AG20443 (cell line): ENCODE data around the gene THAP9.
A peak's percentile ranks its signal among the peaks of the same experiment; 100 is the strongest.
"Not testable (repeated sequence)": the region's sequence is repeated elsewhere in the genome, so short reads cannot be mapped to it uniquely, and the experiment has no call there.

Experiments
- DNase-seq: peaks from one replicate; pipeline ENCODE4 v3.0.0; 2012; ENCODE audit warnings: low spot score, mixed read lengths

Gene THAP9, protein sequence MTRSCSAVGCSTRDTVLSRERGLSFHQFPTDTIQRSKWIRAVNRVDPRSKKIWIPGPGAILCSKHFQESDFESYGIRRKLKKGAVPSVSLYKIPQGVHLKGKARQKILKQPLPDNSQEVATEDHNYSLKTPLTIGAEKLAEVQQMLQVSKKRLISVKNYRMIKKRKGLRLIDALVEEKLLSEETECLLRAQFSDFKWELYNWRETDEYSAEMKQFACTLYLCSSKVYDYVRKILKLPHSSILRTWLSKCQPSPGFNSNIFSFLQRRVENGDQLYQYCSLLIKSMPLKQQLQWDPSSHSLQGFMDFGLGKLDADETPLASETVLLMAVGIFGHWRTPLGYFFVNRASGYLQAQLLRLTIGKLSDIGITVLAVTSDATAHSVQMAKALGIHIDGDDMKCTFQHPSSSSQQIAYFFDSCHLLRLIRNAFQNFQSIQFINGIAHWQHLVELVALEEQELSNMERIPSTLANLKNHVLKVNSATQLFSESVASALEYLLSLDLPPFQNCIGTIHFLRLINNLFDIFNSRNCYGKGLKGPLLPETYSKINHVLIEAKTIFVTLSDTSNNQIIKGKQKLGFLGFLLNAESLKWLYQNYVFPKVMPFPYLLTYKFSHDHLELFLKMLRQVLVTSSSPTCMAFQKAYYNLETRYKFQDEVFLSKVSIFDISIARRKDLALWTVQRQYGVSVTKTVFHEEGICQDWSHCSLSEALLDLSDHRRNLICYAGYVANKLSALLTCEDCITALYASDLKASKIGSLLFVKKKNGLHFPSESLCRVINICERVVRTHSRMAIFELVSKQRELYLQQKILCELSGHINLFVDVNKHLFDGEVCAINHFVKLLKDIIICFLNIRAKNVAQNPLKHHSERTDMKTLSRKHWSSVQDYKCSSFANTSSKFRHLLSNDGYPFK

DNA sequence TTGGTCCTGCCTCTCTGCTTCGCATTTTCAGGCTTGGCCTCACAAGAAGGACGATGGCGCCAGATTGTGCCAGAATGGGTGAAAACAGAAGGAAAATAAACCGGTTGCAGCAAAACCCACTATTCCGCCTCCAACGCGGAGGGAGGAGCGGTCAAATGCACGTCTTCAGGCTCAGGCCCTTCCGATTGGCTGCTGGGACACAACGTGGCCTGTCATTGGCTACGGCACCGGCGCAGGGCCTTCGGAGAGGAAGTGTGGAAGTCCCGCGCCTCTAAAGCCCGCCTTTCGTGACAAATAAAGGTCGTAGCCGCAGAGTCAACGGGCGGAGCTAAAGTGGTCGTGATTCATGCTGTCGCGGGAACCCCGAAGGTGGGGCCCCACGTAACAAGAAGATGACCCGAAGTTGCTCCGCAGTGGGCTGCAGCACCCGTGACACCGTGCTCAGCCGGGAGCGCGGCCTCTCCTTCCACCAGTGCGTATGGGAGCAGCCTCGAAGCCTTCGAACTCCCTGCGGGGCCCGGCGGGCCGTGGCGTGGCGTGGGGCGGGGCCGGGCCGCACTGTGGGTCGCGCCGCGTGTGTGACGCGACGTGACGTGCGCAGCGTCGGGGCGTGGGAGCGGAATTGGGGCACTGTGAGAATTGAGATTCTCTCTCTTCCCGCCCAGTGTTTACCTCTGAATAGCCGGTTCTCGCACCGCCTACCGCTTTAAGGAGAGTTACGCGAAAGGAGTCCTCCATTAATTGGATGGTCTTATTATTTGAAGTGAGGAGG, at the start of gene THAP9:
Gene THAP9 (plus strand): TSS at position 325 of the 772 bp plus-strand sequence. CDS start 68 bp downstream, at position 393.
- peak; percentile 95 for DNase-seq

DNA sequence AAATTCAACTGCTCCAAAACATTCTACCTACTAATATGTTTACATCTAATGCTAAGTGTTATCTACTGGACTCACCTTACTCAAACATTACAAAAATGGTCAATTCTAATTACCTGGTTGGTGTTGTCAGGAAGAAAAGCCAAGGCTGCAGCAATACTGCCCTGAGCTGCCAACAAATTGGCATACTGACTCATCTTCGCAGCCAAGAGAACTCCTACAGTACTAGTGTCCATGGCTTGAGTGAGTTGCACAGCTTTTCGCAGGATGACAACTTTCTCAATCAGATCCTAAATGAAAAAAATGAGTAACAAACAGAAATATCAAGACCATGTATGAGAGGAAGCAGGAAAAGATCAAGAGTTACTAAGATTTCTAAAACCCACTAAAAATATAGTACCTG, 49.2 kb upstream of the THAP9 start:
- DNase-seq, result no peak

DNA sequence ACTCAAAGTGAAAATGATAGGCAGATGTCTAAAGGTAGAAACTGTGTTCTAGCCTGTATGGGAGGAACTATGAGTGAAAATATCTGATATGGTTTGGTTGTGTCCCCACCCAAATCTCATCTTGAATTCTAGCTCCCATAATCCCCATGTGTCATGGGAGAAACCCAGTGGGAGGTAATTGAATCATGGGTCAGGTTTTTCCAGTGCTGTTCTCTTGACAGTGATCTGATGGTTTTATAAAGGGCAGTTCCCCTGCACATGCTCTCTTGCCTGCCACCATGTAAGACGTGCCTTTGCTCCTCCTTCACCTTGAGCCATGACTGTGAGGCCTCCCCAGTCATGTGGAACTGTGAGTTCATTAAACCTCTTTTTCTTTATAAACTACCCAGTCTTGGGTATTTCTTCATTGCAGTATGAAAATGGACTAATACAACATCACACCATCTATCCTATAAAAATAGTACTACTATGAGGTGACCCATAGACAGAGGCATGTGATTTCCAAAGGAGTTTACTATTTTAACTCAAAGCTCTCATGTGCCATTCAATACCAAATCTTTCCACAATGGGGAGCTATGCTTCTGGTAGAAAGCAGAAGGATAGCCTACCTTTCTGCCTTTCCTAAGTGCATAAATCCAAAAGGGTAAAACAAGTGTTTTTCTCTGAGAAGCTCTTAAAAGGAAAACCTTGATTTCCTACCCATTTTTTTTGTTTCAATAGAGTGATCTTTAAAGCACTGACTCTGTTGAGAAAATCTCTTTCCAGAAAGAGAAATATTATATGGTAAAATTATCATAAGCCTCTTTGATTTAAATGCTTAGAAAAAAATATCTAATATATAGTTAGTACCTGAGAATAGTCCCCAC, 48.4 kb upstream of the THAP9 start:
- peak; percentile 16 for DNase-seq

DNA sequence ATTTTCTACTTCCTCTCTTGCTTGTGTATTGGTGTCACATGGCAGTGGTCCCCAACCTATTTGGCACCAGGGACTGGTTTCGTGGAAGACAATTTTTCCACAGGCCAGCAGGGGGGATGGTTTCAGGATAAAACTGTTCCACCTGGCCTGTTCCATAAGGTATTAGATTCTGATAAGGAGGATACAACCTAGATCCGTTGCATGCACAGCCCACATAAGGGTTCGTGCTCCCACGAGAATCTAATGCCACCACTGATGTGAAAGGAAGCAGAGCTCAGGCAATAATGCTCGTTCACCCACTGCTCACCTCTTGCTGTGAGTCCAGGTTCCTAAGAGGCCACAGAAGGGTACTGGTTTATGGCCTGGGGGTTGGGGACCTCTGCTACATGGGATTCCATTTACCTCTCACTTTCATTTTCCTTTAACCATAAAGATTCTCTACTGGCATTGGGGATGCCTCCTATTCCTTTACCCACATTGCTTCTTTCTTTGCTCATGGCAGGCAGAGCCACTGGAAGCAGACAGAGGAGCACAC, 47.7 kb upstream of the THAP9 start:
- no peak for DNase-seq

DNA sequence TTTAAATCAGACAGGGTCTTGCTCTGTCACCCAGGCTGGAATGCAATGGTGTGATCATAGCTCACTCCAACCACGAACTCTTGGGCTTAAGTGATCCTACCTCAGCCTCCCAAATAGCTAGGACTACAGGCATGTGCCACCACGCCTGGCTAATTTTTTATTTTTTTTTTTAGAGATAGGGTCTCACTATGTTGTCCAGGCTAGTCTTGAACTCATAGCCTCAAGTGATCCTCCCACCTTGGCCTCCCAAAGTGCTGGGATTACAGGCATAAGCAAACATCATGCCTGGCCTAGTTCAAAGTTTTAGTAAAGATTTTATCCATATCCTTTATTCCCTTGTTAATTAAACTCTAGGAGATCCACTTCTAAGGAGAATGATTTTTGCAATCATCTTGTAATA, 40.0 kb upstream of the THAP9 start:
- not testable (repeated sequence) for DNase-seq

DNA sequence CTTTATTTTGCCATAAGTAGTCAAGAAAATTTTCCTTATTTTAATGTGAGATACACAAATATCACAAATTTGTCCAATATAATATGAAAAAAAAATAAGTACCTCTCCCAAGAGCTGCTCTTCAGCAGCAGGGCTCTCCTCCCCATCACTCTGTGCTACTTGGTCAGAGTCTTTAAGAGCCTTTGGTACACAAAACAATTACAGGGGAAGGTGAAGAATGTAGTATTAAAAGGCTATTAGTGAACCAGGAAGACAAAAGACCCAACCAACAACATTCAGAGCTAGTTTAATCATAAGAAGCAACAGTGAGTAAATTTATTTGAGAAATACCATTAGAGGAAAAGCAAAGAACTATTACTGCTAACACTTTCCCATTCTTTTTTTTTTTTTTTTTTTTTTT, 39.0 kb upstream of the THAP9 start:
- DNase-seq, result no peak

DNA sequence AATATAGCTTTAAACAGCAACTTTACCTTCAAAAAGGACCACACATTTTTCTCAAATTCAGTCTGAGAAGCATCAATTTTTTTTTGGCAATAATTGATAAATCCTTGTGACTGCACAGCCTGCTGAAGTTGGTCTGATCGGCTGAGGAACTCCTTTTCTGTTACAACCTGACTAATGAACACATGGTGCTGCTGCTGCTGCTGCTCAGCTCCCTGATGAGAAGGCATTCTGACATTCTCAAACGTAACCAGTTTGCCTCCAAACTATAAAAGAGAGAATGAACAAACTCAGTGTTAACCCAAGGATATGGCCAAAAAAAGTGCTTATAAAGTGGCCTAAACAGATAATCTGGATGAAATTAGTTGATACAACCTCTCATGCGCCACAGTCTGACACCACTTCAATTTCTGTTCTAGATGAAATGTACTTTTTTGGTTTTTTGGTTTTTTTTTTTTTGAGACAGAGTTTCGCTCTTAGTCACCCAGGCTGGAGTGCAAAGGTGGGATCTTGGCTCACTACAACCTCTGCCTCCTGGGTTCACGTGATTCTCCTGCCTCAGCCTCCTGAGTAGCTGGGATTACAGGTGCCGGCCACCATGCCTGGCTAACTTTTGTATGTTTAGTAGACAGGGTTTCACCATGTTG, 36.1 kb upstream of the THAP9 start:
- DNase-seq, result no peak

DNA sequence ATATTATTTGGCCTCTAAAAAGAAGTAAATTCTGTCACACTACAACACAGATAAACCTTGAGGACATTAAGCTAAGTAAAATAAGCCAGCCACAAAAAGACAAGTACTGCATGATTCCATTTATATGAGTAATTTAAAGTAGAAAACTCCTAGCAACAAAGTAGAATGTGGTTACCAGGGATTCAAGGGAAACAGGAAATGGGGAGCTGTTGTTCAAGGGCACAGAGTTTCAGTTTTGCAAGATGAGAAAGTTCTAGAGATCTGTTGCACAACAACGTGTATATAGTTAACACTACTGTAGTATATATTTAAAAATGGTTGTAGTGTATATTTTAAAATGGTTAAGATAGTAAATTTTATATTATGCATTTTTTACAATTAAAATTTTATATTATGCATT, 34.9 kb upstream of the THAP9 start:
- peak; percentile 67 for DNase-seq

DNA sequence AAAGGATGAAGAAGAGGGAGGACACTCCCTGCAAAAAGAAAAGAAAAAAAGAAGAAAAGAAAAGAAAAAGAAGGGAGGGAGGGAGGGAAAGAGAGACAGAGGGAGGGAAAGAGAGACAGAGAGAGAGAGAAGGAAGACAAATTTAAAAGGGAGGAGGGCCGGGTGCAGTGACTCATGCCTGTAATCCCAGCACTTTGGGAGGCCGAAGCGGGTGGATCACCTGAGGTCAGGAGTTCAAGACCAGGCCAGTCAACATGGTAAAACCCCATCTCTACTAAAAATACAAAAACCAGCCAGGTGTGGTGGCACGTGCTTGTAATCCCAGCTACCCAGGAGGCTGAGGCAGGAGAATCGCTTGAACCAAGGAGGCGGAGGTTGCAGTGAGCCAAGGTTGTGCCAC, 34.5 kb upstream of the THAP9 start:
- not testable (repeated sequence) for DNase-seq

DNA sequence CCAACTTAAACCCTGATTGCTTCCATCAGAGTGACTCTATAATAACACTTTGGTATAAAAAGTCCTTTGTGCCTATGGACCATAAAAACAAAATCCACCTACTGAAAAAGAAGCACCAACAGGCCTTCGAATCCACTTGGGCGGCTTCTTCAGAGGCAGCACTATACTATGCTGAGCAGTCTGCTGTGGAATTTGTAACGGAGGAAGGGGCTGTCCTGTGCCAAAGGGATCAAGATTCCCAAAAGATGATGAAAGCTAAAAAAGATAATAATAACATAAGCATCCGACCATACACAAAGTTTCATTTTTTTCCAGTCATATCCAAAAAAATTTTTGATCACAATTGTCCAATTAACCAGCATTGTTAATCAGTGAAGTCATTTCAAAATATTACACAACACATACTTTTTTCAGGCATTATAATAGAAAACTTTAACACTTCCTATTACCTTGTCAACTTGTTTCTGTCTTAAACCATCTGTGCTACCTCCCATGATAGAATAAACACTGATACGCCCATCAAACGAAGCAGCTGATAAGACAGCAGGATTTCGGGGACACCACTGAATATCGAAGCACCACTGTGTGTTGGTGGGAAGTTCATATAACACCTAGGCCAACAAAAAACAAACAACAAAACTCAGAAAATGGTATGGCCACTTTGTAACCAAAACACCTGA, 33.7 kb upstream of the THAP9 start:
- DNase-seq, result no peak

DNA sequence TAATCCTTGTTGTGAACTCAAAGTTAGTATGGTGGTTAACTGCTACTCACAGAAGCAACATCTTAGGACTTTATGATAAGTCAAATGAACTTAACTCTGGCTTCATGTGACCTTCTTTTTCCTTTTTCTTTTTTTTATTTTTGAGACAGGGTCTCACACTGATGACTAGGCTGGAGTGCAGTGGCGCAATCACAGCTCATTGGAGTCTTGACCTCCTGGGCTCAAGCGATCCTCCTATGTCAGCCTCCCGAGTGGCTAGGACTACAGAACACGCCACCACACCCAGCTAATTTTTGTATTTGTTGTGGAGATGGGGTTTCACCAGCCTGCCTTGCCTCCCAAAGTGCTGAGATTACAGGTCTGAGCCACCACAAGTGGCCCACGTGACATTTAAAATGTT, 32.0 kb upstream of the THAP9 start:
- no peak for DNase-seq

DNA sequence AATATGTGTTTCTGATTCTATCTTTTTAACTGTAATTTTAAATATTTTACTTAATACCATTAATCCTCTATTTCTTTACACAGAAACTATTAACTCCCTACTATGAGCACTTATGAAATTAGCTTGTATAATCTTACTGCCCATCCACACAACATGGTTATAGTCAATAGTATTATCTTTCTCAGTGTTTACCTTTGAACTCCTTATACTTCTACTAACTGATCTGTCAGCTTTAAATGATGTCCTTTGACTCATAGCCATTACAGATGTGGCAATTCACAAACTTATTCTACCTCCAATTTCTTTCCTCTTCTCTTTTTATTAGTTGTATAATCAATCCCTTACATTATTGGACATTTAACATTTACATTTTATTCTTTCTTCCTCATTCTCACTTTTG, 15.1 kb upstream of the THAP9 start:
- DNase-seq, result no peak

DNA sequence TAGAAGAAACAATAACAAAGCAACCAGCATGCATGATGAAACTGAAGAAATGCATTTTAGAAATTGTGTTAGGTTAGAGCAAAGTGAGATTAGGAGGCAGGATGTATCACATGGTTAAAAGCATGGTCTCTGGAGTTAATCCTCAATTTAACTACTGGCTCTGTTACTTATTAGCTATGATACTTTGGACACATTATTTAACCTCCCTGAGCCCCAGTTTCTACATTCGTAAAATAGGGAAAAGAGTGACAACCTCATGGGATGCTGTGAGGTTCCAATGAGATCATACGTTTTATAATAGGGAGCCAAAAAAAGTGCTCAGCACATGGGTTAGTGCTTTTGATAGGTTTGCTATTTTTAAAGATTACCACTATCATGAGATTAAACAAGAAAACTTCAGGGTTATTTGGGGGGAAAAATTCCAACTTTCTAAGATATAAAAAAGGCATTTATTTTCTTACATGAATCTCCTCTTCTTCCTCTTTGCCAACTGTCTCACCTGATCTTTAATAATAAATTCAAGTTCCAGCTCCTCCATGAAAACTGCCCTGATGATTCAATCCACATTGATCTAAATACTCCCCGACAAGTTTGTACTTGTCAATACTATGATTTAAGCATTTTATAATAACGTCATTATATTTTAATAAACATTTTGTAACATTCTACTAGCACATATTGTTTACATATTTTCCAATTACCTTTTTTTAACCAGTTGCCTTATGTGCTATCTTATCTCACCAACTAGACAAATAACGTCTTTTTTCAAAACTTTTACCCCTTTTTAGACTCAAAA, 14.2 kb upstream of the THAP9 start:
- DNase-seq, result no peak

DNA sequence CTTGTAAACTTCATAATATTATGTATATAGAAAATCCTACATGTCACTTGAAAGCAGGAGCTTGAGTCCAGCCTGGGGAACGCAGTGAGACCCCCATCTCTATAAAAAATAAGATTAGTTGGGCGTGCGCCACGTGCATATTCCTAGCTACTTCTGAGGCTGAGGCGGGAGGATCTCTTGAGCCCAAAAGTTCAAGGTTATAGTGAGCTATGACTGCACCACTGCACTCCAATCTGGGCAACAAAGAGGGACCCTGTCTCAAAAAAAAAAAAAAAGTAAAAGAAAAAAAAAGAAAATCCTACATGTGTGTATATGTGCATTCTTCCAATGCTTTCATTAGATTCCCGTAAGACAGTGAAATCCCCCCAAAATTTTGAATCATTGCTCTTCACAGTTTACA, 11.2 kb upstream of the THAP9 start:
- no peak for DNase-seq

DNA sequence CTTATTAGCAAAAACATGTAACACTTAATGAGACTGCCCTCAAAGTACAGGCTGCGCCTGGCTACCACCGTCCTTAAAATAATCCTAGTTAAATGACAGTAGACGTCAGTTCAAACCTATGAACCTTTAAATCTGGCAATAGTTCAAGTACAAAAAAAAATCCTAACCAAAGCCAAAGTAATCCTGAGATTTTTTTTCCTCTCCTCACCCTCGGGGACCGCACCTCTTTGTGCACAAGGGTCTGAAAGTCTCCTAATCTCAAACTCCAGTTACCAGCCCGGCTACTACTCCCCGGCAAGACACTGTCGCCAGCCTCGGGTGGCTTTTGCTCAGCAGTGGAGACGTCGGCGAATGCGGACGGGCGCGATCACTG, 10.0 kb upstream of the THAP9 start:
- no peak for DNase-seq

DNA sequence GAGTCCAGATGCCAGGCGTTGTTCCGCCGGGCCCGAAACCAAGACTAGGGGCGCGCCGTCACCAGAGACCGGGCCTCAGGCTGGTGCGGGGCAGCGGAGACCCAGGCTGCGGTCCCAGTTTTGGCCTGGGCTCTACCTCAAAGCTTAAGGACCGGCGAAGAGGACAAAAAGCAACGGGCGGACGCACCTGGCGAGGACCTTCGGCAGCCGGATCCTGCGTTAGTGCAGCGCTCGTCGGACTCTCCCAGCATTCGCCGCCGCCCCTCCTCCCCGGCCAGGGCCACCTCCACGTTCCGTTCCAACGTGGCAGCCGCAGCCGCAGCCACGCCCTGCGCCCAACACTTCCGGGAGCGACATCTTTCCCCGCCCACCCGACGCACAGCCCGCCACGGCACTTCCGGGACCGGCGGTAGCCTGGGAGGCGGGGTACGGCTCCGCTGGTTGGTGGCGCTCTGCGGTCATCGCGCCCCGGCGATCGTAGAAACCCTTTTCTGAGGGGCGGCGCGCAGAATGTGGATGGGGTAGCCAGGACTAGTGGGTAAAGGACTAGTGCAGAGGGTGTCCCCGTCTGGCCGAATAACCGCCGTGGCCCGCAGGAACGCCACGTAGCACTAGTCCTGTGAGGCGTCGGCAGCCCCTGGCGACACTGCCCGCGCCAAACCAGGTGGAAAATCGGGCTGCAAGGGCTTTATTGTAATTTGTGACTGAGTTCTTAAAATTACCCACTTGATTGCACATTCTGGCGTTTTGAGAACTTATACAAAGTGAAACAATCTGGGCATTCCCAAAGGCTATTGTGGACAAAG, 9.4 kb upstream of the THAP9 start, which contains the start of gene SEC31A:
Gene SEC31A (minus strand): TSS at position 253 of the 806 bp plus-strand sequence. CDS start 9,217 bp downstream, outside the sequence.
- DNase-seq, result peak; percentile 96

DNA sequence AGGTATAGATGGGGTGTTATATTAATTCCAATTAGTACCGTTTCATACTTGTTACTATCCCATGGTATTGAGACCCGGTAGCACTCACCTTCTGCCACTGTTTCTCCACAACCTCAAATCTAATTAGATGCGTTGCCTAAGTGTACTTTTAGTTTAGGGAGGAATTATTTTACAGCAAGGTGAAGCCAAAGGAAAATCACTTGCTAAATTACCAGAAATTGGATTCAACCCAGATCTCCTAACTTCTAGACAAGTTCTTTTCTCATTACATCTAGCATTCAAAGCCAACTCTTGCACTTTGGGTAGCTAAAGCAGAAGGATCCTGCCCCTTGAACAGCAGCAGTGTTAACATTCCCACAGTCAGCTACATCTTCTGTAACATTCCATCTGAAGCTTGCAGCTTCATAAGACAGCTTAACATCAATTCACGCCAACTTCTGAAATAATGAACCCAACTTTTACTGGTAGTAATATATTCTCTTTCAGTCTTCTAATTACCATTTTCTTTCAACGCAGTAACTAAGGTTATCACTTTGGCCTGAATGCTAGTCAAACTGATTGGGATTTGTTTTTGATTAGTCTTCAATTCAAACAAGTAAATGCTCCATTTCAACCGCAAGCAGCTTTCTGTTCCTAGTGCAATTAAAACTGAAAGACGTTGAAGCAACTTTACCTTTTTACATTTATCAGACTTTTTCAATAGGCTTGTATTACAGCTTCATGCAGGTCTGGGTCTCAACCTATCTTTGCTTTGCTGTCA, 8.6 kb upstream of the THAP9 start:
- no peak for DNase-seq

DNA sequence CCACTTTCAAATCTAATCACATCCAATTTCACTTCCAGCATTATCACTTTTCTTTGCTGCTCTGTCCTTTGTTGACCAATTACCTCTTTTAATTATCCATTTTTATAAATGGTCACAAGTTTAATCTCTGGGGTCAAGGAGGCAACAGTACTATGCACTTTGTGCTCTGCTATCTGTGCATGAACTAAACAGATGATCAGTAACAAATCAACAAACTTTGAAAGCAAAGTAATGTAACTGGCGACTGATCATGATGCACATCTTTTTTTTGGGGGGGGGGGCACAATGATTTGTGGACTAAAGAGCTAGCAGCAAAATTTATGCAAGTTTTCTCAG, 8.1 kb upstream of the THAP9 start:
- no peak for DNase-seq
